Brain microvascular endothelial cell (primary cell): Measurements from ENCODE around the gene PPP1R12A.

Source experiments
- DNase-seq: peaks from one replicate; pipeline ENCODE4 v3.0.0-alpha.2; 2020
- H3K27ac ChIP-seq: fragments of 250-450 bp; sonication (Bioruptor Pico); 2 replicates; pipeline ENCODE4 v1.5.1; 2020; ENCODE audit warnings: mild to moderate bottlenecking, moderate library complexity
- H3K27me3 ChIP-seq: fragments of 250-450 bp; sonication (Bioruptor Pico); replicated peaks from 2 replicates; pipeline ENCODE4 v1.5.1; 2020; ENCODE audit warnings: mild to moderate bottlenecking
- H3K36me3 ChIP-seq: fragments of 250-450 bp; sonication (Bioruptor Pico); replicated peaks from 2 replicates; pipeline ENCODE4 v1.5.1; 2020; ENCODE audit warnings: mild to moderate bottlenecking
- H3K4me3 ChIP-seq: 2 replicates; pipeline ENCODE4 v1.5.1; 2011; ENCODE audit warnings: low read depth, mild to moderate bottlenecking, control low read depth, low read length, moderate library complexity
- in situ Hi-C: cut with HindIII; loops from 2 replicates; pipeline ENCODE4 v1.10.0; 2017; ENCODE audit warnings: low sequenced_read_pairs, low pct_ligation_motif_present
- TF ChIP-seq, protein P1 (sequence below): IDR thresholded peaks from 2 replicates; pipeline ENCODE4 v1.5.1; 2011; ENCODE audit warnings: low read depth, mild to moderate bottlenecking, moderate library complexity, low read length, control low read depth, inconsistent platforms; ENCODE audit errors: missing control alignments

PPP1R12A gene

DNA sequence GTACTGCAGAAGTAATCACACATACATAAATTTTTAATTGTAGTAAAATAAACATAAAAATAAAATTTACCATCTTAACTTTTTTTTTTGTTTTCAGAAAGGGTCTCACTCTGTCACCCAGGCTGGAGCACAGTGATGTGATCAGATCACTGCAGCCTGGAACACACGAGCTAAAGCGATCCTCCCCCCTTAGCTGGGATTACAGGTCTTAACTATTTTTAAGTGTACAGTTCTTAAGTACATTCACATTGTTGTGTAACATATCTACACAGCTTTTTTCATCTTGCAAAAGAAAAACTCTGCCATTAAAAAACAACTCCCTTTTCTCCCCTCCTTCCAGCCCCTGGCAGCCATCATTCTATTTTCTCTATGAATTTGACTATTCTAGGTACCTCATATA lies 92.3 kb downstream of the PPP1R12A start:
- in situ Hi-C loops, result no loop called here
- TF ChIP-seq, protein P1, sequence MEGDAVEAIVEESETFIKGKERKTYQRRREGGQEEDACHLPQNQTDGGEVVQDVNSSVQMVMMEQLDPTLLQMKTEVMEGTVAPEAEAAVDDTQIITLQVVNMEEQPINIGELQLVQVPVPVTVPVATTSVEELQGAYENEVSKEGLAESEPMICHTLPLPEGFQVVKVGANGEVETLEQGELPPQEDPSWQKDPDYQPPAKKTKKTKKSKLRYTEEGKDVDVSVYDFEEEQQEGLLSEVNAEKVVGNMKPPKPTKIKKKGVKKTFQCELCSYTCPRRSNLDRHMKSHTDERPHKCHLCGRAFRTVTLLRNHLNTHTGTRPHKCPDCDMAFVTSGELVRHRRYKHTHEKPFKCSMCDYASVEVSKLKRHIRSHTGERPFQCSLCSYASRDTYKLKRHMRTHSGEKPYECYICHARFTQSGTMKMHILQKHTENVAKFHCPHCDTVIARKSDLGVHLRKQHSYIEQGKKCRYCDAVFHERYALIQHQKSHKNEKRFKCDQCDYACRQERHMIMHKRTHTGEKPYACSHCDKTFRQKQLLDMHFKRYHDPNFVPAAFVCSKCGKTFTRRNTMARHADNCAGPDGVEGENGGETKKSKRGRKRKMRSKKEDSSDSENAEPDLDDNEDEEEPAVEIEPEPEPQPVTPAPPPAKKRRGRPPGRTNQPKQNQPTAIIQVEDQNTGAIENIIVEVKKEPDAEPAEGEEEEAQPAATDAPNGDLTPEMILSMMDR, result no peak
- H3K27ac ChIP-seq, result no peak overlapping the region
- no peak for DNase-seq
- H3K4me3 ChIP-seq, result no peak overlapping the region
- H3K36me3 ChIP-seq, result peaks cover 11% of the 10 kb centered on the region
- H3K27me3 ChIP-seq, result no peaks in the 10 kb centered on the region

DNA sequence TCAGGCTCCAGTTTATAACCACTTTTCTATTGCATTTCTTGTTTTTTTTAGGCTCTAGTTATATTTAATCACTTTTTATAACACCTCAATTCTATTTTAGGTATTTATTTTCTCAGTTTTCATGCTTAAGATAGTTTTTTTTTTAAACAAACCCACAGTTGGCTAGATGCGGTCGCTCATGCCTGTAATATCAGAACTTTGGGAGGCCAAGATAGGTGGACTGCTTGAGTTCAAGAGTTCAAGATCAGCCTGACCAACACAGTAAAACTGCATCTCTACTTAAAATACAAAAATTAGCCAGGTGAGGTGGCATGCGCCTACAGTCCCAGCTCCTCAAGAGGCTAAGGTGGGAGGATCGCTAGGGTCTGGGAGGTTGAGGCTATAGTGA lies 93.0 kb downstream of the PPP1R12A start:
- Histone ChIP-seq H3K27ac (no peak overlapping the region), H3K4me3 (no peak overlapping the region), H3K36me3 (peaks cover 11% of the 10 kb centered on the region), H3K27me3 (no peaks in the 10 kb centered on the region)
- DNase-seq, result no peak
- in situ Hi-C loops, result no loop called here
- TF ChIP-seq, protein P1, result no peak

DNA sequence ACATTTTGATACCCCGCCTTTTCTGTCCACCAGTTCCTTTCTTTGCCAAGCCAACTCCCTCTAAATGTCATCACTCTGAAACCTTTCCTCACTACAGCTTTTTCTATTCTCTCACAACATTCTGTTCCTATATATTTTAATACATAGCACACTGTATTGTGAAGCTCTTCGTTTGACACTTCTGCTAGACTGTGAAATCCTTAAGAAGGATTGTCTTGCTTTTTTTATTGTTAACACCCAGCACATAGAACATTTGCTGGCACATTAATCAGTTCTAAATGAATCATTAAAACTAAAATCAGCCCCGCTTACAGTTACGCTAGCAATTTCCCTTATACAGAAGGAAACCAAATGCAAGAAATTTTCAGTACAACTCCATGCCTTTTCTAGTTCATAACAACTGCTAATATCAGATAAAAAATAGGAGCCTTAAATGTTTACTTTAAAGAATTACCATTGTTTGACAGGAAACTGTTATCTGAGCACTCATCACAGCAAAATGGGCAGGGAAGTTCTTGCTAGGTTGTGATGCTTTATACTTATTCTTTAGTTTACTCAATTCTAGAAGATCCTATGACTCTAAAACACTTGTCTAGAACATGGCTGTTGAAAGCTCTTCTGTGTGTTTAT lies 93.5 kb downstream of the PPP1R12A start:
- TF ChIP-seq, protein P1, result no peak
- no peak overlapping the region for H3K4me3 ChIP-seq
- DNase-seq, result no peak
- in situ Hi-C loops, result no loop called here
- peaks cover 11% of the 10 kb centered on the region for H3K36me3 ChIP-seq
- no peaks in the 10 kb centered on the region for H3K27me3 ChIP-seq
- no peak overlapping the region for H3K27ac ChIP-seq

DNA sequence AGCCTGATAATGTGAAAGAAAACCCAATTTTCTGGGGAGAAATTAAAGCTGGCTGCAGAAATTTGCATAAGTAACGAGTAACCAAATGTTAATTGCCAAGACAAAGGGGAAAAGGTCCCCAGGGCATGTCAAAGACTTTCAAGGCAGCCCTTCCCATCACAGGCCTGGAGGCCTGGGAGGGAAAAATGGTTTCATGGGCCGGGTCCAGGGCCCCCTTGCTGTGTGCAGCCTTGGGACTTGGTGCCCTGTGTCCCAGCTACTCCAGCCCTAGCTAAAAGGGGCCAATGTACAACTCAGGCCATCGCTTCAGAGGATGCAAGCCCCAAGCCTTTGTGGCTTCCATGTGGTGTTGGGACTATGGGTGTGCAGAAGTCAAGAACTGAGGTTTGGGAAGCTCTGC lies 96.5 kb downstream of the PPP1R12A start:
- Histone ChIP-seq H3K27me3 (no peaks in the 10 kb centered on the region), H3K27ac (no peak overlapping the region), H3K4me3 (no peak overlapping the region), H3K36me3 (peaks cover 11% of the 10 kb centered on the region)
- DNase-seq, result no peak
- in situ Hi-C loops, result no loop called here
- TF ChIP-seq, protein P1, result no peak

DNA sequence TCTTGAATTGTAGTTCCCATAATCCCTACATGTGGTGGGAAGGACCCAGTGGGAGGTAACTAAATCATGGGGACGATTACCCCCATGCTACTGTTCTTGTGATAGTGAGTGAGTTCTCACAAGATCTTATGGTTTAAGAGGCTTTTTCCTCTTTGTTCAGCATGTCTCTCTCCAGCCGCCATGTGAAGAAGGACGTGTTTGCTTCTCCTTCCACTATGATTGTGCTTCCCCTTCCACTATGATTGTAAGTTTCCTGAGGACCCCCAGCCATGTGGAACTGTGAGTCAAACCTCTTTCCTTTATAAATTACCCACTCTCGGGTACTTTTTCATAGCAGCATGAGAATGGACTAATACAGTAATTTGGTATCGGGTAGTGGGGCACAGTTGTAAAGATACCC lies 97.3 kb downstream of the PPP1R12A start:
- TF ChIP-seq, protein P1, result no peak
- H3K27ac ChIP-seq, result no peak overlapping the region
- no peaks in the 10 kb centered on the region for H3K27me3 ChIP-seq
- peaks cover 11% of the 10 kb centered on the region for H3K36me3 ChIP-seq
- in situ Hi-C loops, result no loop called here
- H3K4me3 ChIP-seq, result no peak overlapping the region
- no peak for DNase-seq

DNA sequence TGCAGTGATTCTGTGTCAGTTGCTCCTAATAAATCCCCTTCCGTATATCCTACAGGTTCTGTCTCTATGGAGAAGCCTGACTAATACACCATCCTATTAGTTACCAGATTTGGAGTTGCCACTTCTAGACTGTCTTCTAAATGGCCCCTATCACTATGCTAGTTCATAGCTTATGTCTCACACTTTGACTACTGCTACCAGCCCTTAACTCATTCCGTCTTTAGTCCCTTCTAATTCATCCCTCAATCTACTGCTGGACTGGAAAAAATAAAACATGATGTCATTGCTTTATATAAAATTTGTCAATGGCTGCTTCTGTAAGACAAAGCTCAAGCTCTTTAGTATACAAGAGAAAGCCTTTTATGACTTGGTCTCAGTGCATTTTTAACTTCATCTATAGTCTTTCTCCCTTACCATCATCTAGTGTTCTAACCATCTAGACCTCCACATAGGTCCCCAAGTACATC lies 99.5 kb downstream of the PPP1R12A start:
- Histone ChIP-seq H3K27ac (no peak overlapping the region), H3K27me3 (no peaks in the 10 kb centered on the region), H3K36me3 (peaks cover 11% of the 10 kb centered on the region), H3K4me3 (no peak overlapping the region)
- in situ Hi-C loops, result no loop called here
- no peak for DNase-seq
- TF ChIP-seq, protein P1, result no peak
